RWPE2 (cell line): Measurements from ENCODE around the gene PGF.

ENCODE experiments used
- ATAC-seq: fragments of 200-7000 bp; cut with Tn5 transposase; 3 replicates; pipeline ENCODE4 v1.9.1; 2021; ENCODE audit warnings: low read depth
- DNase-seq: peaks from one replicate; pipeline ENCODE4 v3.0.0-alpha.2; 2020; ENCODE audit warnings: low spot score
- H3K27ac ChIP-seq: fragments of 450-650 bp; 2 replicates; pipeline ENCODE4 v1.5.1; 2017; ENCODE audit warnings: mild to moderate bottlenecking; ENCODE audit not compliant: poor library complexity, severe bottlenecking
- H3K27me3 ChIP-seq: fragments of 250-450 bp; sonication (Bioruptor Pico); 2 replicates; pipeline ENCODE4 v1.5.1; 2021; ENCODE audit warnings: mild to moderate bottlenecking, moderate library complexity; ENCODE audit not compliant: insufficient read depth, poor library complexity, severe bottlenecking
- H3K36me3 ChIP-seq: fragments of 250-450 bp; sonication (Bioruptor Pico); 2 replicates; pipeline ENCODE4 v1.5.1; 2020; ENCODE audit warnings: low read depth, mild to moderate bottlenecking, moderate library complexity
- H3K4me1 ChIP-seq: fragments of 250-450 bp; sonication (Bioruptor Pico); 2 replicates; pipeline ENCODE4 v1.5.1; 2021; ENCODE audit warnings: mild to moderate bottlenecking, moderate library complexity; ENCODE audit not compliant: insufficient read depth, poor library complexity, severe bottlenecking
- H3K4me3 ChIP-seq: fragments of 250-450 bp; sonication (Bioruptor Pico); 2 replicates; pipeline ENCODE4 v1.5.1; 2021; ENCODE audit warnings: mild to moderate bottlenecking, moderate library complexity; ENCODE audit not compliant: severe bottlenecking
- H3K9me3 ChIP-seq: fragments of 250-450 bp; sonication (Bioruptor Pico); 2 replicates; pipeline ENCODE4 v1.5.1; 2021; ENCODE audit warnings: mild to moderate bottlenecking, moderate library complexity; ENCODE audit not compliant: severe bottlenecking
- TF ChIP-seq, protein P1 (sequence below): fragments of 450-650 bp; IDR thresholded peaks from one replicate; pipeline ENCODE4 v1.5.1; 2017; ENCODE audit warnings: mild to moderate bottlenecking, moderate library complexity; ENCODE audit not compliant: poor library complexity, severe bottlenecking

The PGF gene

DNA sequence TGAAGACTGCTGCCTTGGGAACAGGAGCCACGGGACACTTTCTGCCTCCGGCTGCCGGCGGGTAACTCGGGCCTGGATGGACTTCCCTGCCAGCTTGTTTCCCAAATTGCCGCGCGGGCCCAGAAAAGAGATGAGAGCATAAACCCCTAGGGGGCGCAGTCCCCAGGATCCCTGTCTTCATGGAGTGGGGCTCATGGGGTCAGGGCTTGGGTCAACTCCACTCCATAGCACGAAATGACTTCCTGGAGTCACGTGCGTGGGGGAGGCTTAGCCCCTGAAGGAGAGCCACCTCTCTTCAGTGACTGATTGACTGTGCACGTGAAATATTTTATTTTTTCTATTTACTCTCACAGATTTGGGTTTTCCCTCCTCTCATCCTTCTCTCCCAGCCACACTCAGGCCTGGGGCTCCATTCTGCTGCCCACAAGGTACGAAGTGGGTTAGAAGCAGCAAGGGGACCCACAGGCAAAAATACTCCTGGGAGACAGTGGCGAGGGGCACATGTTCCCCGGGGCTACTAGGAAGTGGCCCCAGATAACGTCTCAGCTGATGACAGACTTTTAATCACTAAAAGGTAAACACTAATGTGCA lies 10.0 kb downstream of the PGF start:
- ATAC-seq, result no peak
- H3K27ac ChIP-seq, result no peak overlapping the region
- no peak for DNase-seq
- TF ChIP-seq, protein P1, sequence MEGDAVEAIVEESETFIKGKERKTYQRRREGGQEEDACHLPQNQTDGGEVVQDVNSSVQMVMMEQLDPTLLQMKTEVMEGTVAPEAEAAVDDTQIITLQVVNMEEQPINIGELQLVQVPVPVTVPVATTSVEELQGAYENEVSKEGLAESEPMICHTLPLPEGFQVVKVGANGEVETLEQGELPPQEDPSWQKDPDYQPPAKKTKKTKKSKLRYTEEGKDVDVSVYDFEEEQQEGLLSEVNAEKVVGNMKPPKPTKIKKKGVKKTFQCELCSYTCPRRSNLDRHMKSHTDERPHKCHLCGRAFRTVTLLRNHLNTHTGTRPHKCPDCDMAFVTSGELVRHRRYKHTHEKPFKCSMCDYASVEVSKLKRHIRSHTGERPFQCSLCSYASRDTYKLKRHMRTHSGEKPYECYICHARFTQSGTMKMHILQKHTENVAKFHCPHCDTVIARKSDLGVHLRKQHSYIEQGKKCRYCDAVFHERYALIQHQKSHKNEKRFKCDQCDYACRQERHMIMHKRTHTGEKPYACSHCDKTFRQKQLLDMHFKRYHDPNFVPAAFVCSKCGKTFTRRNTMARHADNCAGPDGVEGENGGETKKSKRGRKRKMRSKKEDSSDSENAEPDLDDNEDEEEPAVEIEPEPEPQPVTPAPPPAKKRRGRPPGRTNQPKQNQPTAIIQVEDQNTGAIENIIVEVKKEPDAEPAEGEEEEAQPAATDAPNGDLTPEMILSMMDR, result peak; percentile 34
- H3K9me3 ChIP-seq, result no peaks in the 10 kb centered on the region
- peaks cover 3% of the 10 kb centered on the region for H3K4me1 ChIP-seq
- peaks cover 80% of the 10 kb centered on the region for H3K36me3 ChIP-seq
- H3K27me3 ChIP-seq, result no peaks in the 10 kb centered on the region
- no peak overlapping the region for H3K4me3 ChIP-seq

DNA sequence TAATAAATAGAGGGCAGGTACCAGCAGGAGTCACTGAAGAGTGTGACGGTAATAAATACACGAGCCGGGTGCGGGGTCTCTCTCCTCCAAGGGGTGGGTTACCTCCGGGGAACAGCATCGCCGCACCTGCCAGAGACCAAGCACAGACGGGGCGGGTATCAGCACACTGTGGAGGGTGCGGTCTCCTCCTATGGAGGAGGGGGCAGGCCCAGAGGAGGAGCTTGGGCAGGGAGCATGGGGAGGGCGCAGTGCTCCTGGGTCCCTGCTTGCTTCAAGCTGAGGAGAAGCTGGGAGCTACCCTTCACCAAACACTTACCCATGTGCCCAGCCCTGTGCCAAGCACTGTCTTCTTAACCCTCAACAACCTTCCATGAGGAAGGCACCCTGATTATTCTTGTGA lies 12.8 kb downstream of the PGF start:
- DNase-seq (no peak), ATAC-seq (no peak)
- Histone ChIP-seq H3K36me3 (peaks cover 53% of the 10 kb centered on the region), H3K4me1 (peaks cover 12% of the 10 kb centered on the region), H3K4me3 (no peak overlapping the region), H3K27ac (no peak overlapping the region), H3K9me3 (no peaks in the 10 kb centered on the region), H3K27me3 (no peaks in the 10 kb centered on the region)
- TF ChIP-seq, protein P1, result no peak

DNA sequence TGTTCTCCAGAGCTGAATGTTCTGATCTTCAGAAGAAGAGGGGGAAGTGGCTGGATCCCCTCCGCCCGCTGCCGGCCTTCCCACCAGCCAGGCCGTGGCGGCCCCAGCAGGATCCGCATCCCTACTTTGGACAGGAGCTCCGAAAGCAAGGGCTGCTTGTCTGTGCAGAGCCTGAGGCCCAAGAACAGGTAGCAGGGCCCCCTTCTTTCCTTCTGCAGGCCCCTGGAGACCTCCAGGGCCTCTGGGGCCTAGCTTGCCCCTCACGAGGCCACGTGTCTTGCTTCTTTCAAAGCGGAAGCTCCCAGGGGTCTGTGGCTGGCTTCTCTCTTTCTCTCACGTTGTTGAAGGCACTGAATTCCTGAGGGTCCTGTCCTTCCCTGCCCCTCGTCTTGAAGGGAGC lies 13.2 kb downstream of the PGF start:
- no peak for DNase-seq
- Histone ChIP-seq H3K27ac (no peak overlapping the region), H3K4me3 (no peak overlapping the region), H3K9me3 (no peaks in the 10 kb centered on the region), H3K36me3 (peaks cover 48% of the 10 kb centered on the region), H3K4me1 (peaks cover 12% of the 10 kb centered on the region), H3K27me3 (no peaks in the 10 kb centered on the region)
- TF ChIP-seq, protein P1, result no peak
- ATAC-seq, result no peak

DNA sequence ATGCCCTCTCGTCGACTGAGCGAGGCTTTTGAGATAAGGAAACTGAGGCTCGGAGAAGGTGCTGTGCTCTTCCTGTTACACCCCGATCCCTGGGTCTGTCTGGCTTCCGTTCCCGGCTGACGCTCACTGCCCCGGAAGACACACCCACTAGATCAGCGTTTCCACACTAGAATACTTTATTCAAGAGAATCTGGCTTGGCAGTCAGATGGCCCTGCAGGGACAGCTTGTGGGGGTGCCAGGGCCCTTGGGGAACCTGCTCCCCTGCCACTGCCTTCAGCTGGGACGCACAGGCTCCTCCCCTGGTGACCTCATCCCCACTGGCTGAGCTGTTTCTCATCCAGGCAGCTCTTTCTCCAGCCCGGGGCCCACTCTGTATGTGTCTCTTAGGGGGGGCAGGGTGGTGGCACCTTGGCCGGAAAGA lies 13.7 kb downstream of the PGF start:
- DNase-seq (no peak), ATAC-seq (peak; percentile 7; the same call in 1 of the 3 replicates)
- Histone ChIP-seq H3K27me3 (no peaks in the 10 kb centered on the region), H3K36me3 (peaks cover 43% of the 10 kb centered on the region), H3K9me3 (no peaks in the 10 kb centered on the region), H3K4me1 (peaks cover 12% of the 10 kb centered on the region), H3K4me3 (no peak overlapping the region), H3K27ac (peak overlapping the region; percentile 42)
- TF ChIP-seq, protein P1, result no peak

DNA sequence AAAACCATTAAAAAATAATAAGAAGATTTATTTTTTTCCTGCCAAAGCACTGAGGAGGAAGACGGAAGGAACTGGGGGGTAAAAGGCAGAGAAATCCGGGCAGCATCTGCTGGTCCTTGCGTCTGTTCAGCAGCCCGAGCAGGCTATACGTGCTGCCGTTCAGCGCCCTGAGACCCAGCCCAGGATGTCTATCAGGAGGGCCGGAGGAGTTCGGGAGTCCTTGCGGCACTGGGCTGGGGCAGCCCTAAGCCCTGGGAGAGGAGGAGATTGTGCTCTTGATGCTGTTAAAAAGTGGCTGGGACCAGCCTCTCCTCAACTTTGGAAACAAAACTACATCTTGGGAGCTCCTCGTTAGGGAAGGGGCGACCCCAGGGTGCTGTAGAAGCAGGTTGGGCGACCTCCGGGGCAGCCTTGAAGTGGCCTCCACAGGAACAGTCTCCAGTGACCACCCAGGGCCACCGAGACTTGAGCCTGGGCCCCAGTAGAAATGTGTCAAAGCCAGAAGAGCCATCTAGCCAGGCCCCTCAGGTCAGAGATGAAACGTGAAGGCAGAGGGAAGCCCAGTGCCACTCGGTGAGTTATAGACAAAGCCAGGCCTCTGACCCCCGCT lies 14.3 kb downstream of the PGF start:
- Histone ChIP-seq H3K27me3 (no peaks in the 10 kb centered on the region), H3K36me3 (peaks cover 37% of the 10 kb centered on the region), H3K4me1 (peaks cover 12% of the 10 kb centered on the region), H3K27ac (peak overlapping the region; percentile 42), H3K9me3 (no peaks in the 10 kb centered on the region), H3K4me3 (no peak overlapping the region)
- ATAC-seq, result no peak
- DNase-seq, result no peak
- TF ChIP-seq, protein P1, result no peak
